HepG2 (cell line): ENCODE data around the gene TBX18.

Experiments
- SIX4 ChIP-seq: sonication (generic); formaldehyde crosslinking; IDR thresholded peaks from 2 replicates; pipeline ENCODE4 v1.4.0; 2020; ENCODE audit warnings: missing genetic modification reagents
- ZFX ChIP-seq: sonication (generic); formaldehyde crosslinking; IDR thresholded peaks from 2 replicates; pipeline ENCODE4 v1.4.0; 2020; ENCODE audit warnings: mild to moderate bottlenecking, low read depth, missing genetic modification reagents, moderate library complexity
- ZKSCAN1 ChIP-seq: fragments of 150-350 bp; IDR thresholded peaks from 2 replicates; pipeline ENCODE4 v1.6.1; 2014; ENCODE audit warnings: low read length
- ZNF274 ChIP-seq: sonication (generic); formaldehyde crosslinking; IDR thresholded peaks from 2 replicates; pipeline ENCODE4 v1.5.1; 2020; ENCODE audit warnings: mild to moderate bottlenecking, missing genetic modification reagents

DNA sequence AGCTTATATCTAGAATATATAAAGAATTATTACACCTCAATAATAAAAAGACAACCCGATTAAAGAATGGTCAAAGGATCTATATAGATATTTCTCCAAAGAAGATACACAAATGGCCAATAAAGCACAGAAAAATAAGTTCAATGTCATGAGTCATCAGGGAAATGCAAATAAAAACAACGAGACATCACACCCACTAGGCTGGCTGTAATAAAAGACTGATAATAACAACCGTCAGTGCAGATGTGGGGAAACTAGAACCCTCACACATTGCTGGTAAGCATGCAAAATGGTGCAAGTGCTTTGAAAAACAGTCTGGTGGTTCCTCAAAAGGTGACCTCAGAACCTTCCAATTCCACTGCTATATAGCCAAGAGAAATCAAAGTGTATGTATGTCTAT, 33.0 kb downstream of the TBX18 start:
- TF ChIP-seq SIX4 (CRISPR knock-in tag): no peak
- TF ChIP-seq ZNF274 (CRISPR knock-in tag): no peak
- no peak for TF ChIP-seq ZFX (CRISPR knock-in tag)
- no peak for TF ChIP-seq ZKSCAN1
